OCI-LY1 (cell line): ENCODE data around the gene SMIM9.

Source experiments
- CTCF ChIP-seq: fragments of 200-600 bp; sonication (generic), shearing (Covaris generic); IDR thresholded peaks from 2 replicates; pipeline ENCODE4 v1.5.1; 2017; ENCODE audit warnings: mild to moderate bottlenecking, antibody characterized with exemption, low read length, moderate library complexity, mixed read lengths
- EZH2 ChIP-seq: fragments of 200-600 bp; sonication (generic), shearing (Covaris generic); IDR thresholded peaks from 2 replicates; pipeline ENCODE4 v1.8.0; 2017; ENCODE audit warnings: borderline replicate concordance, mixed run types, mild to moderate bottlenecking, antibody characterized with exemption, low read length, moderate library complexity, mixed read lengths

- TF ChIP-seq CTCF (no peak), EZH2 (no peak)
These were observed 4.5 kb downstream of the SMIM9 start for GRCh38 chrX:154829926-154830442.
